Left cardiac atrium (tissue), 4 donors: ENCODE measurements around the gene SERINC5. TPM values are rescaled to one million over a fixed set of nuclear protein-coding genes. Genes with fewer than 3 reads are reported as not detected.

Experiments used
- ATAC-seq, 2 donors: fragments of 200-7000 bp; cut with Tn5 transposase; one replicate each; pipeline ENCODE4 v1.9.1; 2020; ENCODE audit warnings: mild to moderate bottlenecking in 2 of 2, moderate library complexity in 2 of 2
- DNase-seq: peaks from one replicate; pipeline ENCODE4 v3.0.0-alpha.2; 2020
- intact Hi-C, 2 donors: fragments of 100-400 bp; cut with DNase I; formaldehyde crosslinking; loops; one replicate each; pipeline versions ENCODE4 v1.14.1 to v1.15.1; 2022 to 2023
- total RNA-seq, 2 donors: library from RNA; stranded (reverse); fragmentation: NEBNext Ultra II Directional; extraction: Animal tissue kit (Norgen Biotek cat#: 25700); gene quantifications; one replicate each; pipeline ENCODE4 v1.2.1, GENCODE V29; 2021
- donor health status: DM: no; HTN: yes; CAD: no.
- donor health status: DM: no; HTN: yes; CAD: no; lungs with severe emphysema.
- donor health status: DM: yes; HTN: yes; CAD: no.
- donor health status: Dilated cardiomyopathy.

Gene SERINC5
- total RNA-seq, 2 donors from 2014 or later, result 14.3 to 14.9 TPM

- ATAC-seq, result no peak
Observed at GRCh38 chr5:80234116-80234948, 21.5 kb downstream of the SERINC5 start.

DNA sequence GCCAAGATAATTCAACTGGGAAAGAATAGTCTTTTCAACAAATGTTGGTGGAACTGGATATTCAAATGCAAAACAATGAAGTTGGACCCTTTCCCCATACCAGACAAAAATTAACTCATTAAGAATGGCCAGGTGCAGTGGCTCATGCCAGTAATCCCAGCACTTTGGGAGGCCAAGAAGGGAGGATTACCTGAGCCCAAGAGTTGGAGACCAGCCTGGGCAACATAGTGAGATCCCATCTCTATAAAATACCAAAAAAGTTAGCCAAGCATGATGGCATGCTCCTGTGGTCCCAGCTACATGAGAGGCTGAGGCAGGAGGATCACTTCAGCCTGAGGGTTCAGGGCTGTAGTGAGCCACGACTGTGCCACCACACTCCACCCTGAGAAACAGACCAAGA lies 24.2 kb downstream of the SERINC5 start:
- ATAC-seq, result no peak
- intact Hi-C loops, result no loop called here
- no peak for DNase-seq

More at GRCh38 chr5:80234116-80234948, 21.5 kb downstream of the SERINC5 start:
- no peak for DNase-seq
- intact Hi-C loops, result no loop called here

- no peak for ATAC-seq
- intact Hi-C loops, result no loop called here
- DNase-seq, result no peak
Observed at GRCh38 chr5:80231243-80231642, 24.6 kb downstream of the SERINC5 start.

DNA sequence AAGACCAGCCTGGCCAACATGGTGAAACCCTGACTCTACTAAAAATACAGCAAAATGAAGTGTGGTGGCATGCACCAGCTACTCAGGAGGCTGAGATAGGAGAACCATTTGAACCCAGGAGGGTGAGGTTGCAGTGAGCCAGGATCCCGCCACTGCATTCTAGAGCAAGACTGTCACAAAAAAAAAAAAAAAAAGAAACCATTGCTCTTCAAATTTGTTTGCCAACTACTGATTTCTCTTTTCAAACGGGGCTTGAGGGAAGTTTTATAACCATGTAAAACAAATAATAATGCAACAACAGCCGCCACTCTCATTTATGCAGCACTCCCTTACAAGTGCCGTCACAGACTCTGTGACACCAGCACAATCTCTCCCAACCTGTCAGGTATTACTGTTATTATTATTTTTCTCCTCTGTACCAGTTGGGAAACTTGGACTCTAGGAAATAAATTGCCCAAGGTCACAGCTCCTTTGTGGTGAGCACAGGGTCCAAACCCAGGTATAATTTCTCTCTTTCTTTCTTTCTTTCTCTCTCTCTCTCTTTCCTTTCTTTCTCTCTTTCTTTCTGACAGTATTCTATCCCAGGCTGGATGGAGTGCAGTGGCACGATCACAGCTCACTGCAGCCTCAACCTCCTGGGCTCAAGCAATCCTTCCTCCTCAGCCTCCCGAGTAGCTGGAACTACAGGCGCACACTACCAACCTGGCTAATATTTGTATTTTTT lies 25.4 kb downstream of the SERINC5 start:
- intact Hi-C loops, result no loop called here
- DNase-seq (no peak), ATAC-seq (no peak)

DNA sequence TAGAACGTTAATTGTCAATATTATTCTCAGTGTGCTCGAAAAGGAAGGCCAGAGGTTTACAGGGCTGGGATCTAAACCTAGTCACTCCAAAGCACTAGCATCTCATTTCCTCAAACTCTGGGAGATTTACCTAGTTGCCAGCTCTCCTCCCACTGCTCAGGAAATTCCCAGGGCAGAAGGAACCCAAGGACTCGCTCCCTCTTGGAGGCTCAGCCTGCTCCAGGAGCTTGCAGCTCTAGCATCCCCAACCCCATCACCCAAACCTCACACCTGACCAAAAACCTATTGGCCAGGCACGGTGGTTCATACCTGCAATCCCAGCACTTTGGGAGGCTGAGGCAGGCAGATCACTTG lies 26.0 kb downstream of the SERINC5 start:
- intact Hi-C loops, result no loop called here

GRCh38 chr5:80227979-80228596 lies 27.8 kb downstream of the SERINC5 start:
- ATAC-seq, result no peak

More for the DNA sequence above, 26.0 kb downstream of the SERINC5 start:
- DNase-seq (no peak), ATAC-seq (peak in 1 of 2 donors; percentile 17)

GRCh38 chr5:80225934-80226326 lies 29.9 kb downstream of the SERINC5 start:
- no peak for DNase-seq
- ATAC-seq, result no peak
- intact Hi-C loops, result no loop called here

More at GRCh38 chr5:80227979-80228596, 27.8 kb downstream of the SERINC5 start:
- intact Hi-C loops, result no loop called here
- no peak for DNase-seq

- intact Hi-C loops, result no loop called here
- ATAC-seq, result no peak
- no peak for DNase-seq
Observed at GRCh38 chr5:80225189-80225933, 30.5 kb downstream of the SERINC5 start.

- no peak for ATAC-seq
- DNase-seq, result no peak
- intact Hi-C loops, result no loop called here
Observed at GRCh38 chr5:80223561-80223960, 32.3 kb downstream of the SERINC5 start.

DNA sequence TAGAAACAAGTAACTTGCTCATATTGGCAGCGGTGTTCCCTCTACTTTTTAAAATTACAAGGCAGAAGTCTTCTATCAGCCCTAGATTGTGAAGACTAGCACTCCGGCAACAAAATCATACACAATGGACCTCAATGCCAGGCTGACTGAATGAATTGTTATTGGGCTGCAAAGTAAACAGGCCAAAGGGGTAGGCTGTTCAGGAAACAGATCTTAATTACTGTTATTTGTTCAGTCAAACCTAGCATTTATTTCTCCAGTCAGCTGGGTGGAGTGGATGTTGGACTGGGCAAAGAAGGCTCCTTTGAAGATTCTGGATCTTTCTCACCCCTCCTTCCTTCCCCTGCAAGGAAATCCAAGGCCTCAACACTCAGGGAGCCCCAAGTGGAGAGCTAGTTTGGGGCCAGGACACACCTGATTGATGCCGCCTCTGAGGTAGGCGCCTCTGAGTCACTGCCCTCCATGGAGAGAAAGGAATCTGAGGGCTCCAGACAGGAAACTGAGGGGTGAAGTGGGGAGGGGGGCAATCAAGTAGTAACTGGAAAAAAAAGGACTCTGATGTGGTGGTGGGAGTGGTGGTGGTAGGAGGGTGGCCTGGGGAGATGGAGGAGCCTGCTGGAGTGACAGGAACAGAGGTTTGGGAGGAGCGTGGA lies 35.5 kb downstream of the SERINC5 start:
- ATAC-seq (no peak), DNase-seq (no peak)
- intact Hi-C loops, result no loop called here

DNA sequence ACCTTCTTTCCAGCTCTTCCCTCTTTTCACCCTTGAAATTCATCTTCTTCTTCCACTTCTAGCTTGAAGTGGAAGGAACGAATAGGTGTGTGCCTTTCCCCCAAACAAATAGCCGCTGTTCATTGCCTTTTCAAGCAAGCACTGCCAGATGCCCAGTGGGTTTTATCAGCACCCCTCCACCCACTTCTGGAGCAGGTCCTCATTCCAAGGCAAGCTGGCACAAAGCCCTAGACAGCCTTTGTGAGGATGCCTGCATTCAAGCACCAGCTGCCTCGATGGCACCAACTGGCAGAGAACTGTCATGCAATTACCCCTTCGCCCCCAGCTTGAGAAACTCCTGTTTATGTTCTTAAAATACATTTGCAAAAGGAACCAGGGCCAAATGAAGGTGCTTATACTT lies 36.5 kb downstream of the SERINC5 start:
- DNase-seq (no peak), ATAC-seq (no peak)
- intact Hi-C loops, result no loop called here

GRCh38 chr5:80217667-80218066 lies 38.2 kb downstream of the SERINC5 start:
- DNase-seq, result no peak
- intact Hi-C loops, result no loop called here
- no peak for ATAC-seq

DNA sequence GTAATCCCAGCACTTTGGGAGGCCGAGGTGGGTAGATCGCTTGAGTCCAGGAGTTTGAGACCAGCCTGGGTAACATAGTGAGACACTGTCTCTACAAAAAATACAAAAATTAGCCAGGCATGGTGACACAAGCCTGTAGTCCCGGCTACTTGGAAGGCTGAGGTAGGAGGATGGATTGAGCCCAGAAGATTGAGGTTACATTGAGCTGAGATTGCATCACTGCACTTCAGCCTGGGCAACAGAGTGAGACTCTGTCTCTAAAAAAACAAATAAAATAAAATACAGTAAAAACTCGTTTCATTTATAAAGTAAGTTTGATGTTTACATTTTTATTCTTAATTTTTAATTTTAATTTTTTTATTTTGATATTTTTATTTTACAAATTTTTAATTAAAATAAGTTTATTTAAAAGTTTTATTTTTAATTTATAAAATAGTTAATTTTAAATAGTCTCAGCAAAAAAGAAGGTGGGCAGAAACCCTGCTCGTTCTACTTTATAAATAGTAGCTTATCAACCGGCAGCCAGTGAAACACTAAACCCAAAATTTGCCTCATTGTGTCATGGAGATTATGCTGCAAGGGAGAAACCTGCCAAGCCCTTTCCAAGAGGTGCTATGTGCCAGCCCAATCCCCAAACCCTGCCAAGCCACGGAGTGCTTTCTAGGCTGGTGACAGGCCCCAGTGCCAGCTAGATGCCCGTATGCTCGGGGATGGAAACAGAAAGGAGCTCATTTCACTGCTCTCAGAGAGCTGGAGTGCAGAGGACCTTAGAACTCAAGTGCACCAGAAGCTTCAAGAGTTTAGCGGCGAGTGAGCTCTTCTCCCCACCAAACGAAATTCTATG lies 38.9 kb downstream of the SERINC5 start:
- intact Hi-C loops, result no loop called here
- DNase-seq (peak; percentile 76), ATAC-seq (peak; percentile 92 to 97)

- DNase-seq (no peak), ATAC-seq (peak in 1 of 2 donors; percentile 18)
- intact Hi-C loops, result no loop called here
Observed at GRCh38 chr5:80216096-80216495, 39.8 kb downstream of the SERINC5 start.

- ATAC-seq (no peak), DNase-seq (no peak)
- intact Hi-C loops, result no loop called here
Observed at GRCh38 chr5:80215523-80215922, 40.3 kb downstream of the SERINC5 start.

GRCh38 chr5:80213466-80213865 lies 42.4 kb downstream of the SERINC5 start:
- DNase-seq (no peak), ATAC-seq (no peak)
- intact Hi-C loops, result no loop called here

DNA sequence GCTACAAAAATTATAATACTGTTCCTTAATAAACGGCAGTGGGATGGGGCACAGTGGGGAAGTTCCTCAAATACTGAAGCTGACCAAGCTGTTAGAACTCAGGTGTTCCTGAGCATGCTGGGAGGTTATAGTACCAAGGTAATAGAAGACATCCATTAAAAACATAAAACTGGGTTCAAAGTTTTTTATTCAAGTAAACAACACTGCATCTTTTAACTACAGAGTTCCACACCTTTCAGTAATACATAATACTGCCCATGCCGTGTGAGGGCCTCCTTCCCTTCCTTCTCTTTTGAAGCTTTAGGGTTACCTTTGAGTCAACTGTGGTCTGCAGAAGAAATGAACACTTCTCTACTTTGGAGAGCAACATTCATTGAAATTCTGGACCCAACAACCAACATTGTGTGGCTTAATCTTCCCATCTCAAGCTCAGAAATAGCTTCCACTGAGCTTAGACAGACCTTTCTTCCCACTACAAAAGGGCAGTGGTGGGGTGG lies 43.6 kb downstream of the SERINC5 start:
- DNase-seq (no peak), ATAC-seq (no peak)
- intact Hi-C loops, result no loop called here

GRCh38 chr5:80211327-80211726 lies 44.5 kb downstream of the SERINC5 start:
- DNase-seq (no peak), ATAC-seq (no peak)
- intact Hi-C loops, result no loop called here
